Measurements from ENCODE around the gene ASH1L.
A peak's percentile ranks its signal among the peaks of the same experiment; 100 is the strongest.

ASH1L gene

DNA sequence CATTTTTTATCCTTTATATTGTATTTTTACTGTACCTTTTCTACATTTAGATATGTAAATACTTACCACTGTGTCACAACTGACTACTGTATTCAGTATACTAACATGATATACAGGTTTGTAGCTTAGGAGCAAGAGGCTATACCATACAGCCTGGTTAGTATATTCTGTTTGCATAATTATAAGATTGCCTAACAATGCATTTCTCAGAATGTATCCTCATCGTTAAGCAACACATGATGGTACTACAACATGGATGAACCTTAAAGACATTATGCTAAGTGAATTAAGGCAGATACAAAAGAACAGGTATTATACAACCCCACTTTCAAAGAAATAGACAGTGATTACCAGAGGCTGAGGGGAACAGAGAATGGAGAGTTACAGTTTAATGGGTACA lies 179.2 kb downstream of the ASH1L start:
- TF ChIP-seq, protein P1, sequence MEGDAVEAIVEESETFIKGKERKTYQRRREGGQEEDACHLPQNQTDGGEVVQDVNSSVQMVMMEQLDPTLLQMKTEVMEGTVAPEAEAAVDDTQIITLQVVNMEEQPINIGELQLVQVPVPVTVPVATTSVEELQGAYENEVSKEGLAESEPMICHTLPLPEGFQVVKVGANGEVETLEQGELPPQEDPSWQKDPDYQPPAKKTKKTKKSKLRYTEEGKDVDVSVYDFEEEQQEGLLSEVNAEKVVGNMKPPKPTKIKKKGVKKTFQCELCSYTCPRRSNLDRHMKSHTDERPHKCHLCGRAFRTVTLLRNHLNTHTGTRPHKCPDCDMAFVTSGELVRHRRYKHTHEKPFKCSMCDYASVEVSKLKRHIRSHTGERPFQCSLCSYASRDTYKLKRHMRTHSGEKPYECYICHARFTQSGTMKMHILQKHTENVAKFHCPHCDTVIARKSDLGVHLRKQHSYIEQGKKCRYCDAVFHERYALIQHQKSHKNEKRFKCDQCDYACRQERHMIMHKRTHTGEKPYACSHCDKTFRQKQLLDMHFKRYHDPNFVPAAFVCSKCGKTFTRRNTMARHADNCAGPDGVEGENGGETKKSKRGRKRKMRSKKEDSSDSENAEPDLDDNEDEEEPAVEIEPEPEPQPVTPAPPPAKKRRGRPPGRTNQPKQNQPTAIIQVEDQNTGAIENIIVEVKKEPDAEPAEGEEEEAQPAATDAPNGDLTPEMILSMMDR (IDR thresholded peaks at IDR 0.05; ENCODE audit: low read depth, low read length, missing control alignments), result no peak
- Histone ChIP-seq H3K27ac (no peak overlapping the region), H3K4me3 (ENCODE audit: low read depth, low read length) (no peak overlapping the region), H3K27me3 (replicated peaks) (no peaks in the 10 kb centered on the region), H3K36me3 (replicated peaks) (peaks cover 3% of the 10 kb centered on the region)
- no peak for DNase-seq
- in situ Hi-C loops (cut with HindIII; ENCODE audit: low pct_ligation_motif_present, low sequenced_read_pairs), result no loop called here

DNA sequence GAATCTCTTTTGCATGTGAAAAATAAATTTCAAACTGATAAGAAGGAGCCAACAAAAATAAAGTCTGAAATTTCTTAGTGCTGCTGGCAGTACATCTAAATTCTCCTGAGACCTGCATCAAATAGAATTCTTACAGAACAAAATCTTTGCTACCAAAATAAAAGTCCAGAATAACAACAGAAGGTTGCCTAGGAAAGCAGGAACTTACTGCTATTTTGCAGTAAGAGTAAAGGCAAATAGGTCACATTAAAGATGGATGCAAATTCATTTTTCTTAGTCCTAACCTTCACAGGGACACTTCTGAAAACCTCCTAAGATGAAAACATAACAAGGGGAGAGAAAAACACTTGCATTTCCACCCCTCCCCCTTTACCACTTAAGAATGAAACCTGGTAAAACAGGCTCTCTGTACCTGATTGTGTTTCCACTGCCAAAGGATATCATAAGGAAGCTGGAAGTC lies 182.9 kb downstream of the ASH1L start:
- DNase-seq, result peak; percentile 62
- no peaks in the 10 kb centered on the region for H3K27me3 ChIP-seq (replicated peaks)
- in situ Hi-C loops (cut with HindIII; ENCODE audit: low pct_ligation_motif_present, low sequenced_read_pairs), result no loop called here
- TF ChIP-seq, protein P1 (IDR thresholded peaks at IDR 0.05; ENCODE audit: low read depth, low read length, missing control alignments), result no peak
- H3K27ac ChIP-seq, result peak overlapping the region; percentile 77
- H3K4me3 ChIP-seq (ENCODE audit: low read depth, low read length), result no peak overlapping the region
- H3K36me3 ChIP-seq (replicated peaks), result peaks cover 20% of the 10 kb centered on the region

DNA sequence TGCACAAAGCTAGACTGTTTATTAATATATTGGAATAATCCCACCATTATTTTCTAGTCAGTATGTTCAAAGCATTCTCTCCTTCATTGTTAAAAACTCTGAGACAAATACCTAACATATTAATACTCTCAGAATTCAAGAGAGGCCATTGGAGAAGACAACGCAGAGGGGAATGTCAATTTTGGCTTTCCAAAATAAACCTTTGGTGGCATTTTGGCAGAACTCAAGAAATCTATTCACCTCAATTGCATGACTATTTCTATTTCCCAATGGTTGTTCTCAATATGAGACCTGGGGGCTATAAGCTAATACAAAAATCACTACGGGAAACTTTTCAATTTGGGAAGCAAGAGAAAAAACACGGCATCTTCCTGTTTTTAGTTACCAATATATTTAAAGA lies 183.4 kb downstream of the ASH1L start:
- Histone ChIP-seq H3K4me3 (ENCODE audit: low read depth, low read length) (no peak overlapping the region), H3K27me3 (replicated peaks) (no peaks in the 10 kb centered on the region), H3K36me3 (replicated peaks) (peaks cover 24% of the 10 kb centered on the region), H3K27ac (peak overlapping the region; percentile 77)
- peak; percentile 1 for DNase-seq
- in situ Hi-C loops (cut with HindIII; ENCODE audit: low pct_ligation_motif_present, low sequenced_read_pairs), result no loop called here
- TF ChIP-seq, protein P1 (IDR thresholded peaks at IDR 0.05; ENCODE audit: low read depth, low read length, missing control alignments), result no peak

- TF ChIP-seq, protein P1 (IDR thresholded peaks at IDR 0.05; ENCODE audit: low read depth, low read length, missing control alignments), result no peak
- no peak for DNase-seq
- Histone ChIP-seq H3K27me3 (replicated peaks) (no peaks in the 10 kb centered on the region), H3K4me3 (ENCODE audit: low read depth, low read length) (no peak overlapping the region), H3K27ac (no peak overlapping the region), H3K36me3 (replicated peaks) (peaks cover 34% of the 10 kb centered on the region)
- in situ Hi-C loops (cut with HindIII; ENCODE audit: low pct_ligation_motif_present, low sequenced_read_pairs), result no loop called here
These were observed 202.6 kb downstream of the ASH1L start for GRCh38 chr1:155360051-155360450.

DNA sequence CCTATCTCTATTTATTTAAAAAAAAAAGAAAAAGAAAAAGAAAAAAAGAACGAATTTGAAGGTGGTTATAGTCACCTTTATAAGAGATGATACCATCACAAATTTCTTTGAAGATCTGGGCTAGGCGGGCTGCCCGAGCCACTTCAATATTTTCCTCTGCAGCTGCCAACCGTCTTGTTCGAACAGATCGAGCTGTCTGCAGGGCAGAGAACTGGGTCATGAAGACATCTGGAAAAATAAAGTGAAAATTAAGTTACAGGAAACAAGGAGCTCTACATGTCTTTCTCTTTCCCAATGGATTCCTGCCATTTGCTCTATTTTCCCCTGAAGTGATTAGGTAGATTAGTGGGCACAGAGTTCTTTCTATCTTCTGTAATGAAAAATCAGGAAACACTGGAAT lies 210.0 kb downstream of the ASH1L start:
- no peak overlapping the region for H3K27ac ChIP-seq
- no peaks in the 10 kb centered on the region for H3K27me3 ChIP-seq (replicated peaks)
- TF ChIP-seq, protein P1 (IDR thresholded peaks at IDR 0.05; ENCODE audit: low read depth, low read length, missing control alignments), result no peak
- in situ Hi-C loops (cut with HindIII; ENCODE audit: low pct_ligation_motif_present, low sequenced_read_pairs), result no loop called here
- DNase-seq, result no peak
- no peak overlapping the region for H3K4me3 ChIP-seq (ENCODE audit: low read depth, low read length)
- peaks cover 56% of the 10 kb centered on the region for H3K36me3 ChIP-seq (replicated peaks)

GRCh38 chr1:155342842-155343241 lies 219.8 kb downstream of the ASH1L start:
- DNase-seq, result no peak
- TF ChIP-seq, protein P1 (IDR thresholded peaks at IDR 0.05; ENCODE audit: low read depth, low read length, missing control alignments), result no peak
- Histone ChIP-seq H3K27ac (no peak overlapping the region), H3K27me3 (replicated peaks) (no peaks in the 10 kb centered on the region), H3K36me3 (replicated peaks) (peaks cover 77% of the 10 kb centered on the region), H3K4me3 (ENCODE audit: low read depth, low read length) (no peak overlapping the region)
- in situ Hi-C loops (cut with HindIII; ENCODE audit: low pct_ligation_motif_present, low sequenced_read_pairs), result loop anchor here (25.0 kb wide), 1 partner anchor 169 kb away; no protein-coding TSS in a partner anchor

Data from brain microvascular endothelial cell (primary cell).